ENCODE measurements around the gene KDM2A.

DNA sequence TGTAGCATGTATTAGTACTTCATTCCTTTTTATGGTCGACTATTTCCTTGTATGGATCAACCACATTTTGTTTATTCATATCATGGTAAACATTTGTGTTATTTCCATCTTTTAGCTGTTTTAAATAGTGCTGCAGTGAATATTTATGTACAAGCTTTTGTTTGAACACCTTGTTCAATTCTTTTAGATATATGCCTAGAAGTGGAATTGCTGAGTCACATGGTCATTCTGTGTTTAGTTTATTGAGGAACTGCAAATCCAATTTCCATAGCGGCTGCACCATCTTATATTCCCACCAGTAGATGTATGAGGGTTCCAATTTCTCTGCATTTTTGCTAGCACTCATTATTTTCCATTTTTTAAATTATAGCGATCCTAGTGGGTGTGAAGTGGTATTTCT lies 85.8 kb downstream of the KDM2A start:
- TF ChIP-seq, protein P1, sequence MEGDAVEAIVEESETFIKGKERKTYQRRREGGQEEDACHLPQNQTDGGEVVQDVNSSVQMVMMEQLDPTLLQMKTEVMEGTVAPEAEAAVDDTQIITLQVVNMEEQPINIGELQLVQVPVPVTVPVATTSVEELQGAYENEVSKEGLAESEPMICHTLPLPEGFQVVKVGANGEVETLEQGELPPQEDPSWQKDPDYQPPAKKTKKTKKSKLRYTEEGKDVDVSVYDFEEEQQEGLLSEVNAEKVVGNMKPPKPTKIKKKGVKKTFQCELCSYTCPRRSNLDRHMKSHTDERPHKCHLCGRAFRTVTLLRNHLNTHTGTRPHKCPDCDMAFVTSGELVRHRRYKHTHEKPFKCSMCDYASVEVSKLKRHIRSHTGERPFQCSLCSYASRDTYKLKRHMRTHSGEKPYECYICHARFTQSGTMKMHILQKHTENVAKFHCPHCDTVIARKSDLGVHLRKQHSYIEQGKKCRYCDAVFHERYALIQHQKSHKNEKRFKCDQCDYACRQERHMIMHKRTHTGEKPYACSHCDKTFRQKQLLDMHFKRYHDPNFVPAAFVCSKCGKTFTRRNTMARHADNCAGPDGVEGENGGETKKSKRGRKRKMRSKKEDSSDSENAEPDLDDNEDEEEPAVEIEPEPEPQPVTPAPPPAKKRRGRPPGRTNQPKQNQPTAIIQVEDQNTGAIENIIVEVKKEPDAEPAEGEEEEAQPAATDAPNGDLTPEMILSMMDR (conservative IDR thresholded peaks at IDR 0.05; ENCODE audit: low read depth, low read length) = no peak
- TF ChIP-seq EZH2 (IDR thresholded peaks at IDR 0.05; ENCODE audit: borderline replicate concordance, low read depth, low read length, poor library complexity, severe bottlenecking) = no peak
